ENCODE results near the gene EHF.

DNA sequence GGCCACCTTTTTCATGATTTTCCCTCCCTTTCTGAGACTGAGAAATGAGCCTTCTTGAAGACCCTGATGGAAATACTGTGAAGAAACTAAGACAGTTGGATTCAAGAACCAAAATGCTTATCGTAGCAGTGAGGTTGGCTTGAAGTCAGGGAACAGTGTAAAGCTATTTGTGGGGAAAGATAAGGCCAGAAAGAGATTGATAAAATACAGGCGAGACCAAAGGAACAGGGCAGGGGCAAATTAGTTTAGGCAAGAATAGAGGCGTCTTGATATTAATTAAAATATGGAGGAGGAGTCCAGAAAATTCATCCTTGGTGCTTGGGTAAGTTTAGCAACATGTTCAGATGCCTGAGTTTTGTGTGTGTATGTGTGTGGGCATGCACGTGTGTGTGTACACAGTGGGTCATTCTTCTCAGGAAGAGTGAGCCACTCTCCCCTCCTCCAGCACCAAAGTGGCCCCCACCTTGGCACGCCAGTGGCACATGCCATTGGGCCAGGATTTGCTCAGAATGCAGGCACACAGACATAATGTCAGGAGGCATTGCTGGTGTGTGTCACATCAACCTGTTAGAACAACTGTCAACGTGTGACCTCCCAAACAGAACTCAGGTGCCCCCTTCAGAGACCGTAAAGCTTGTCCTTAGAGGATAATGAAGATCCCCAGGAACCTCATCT lies 3.9 kb upstream of the EHF start:
- TF ChIP-seq EZH2 (IDR thresholded peaks at IDR 0.05; ENCODE audit: low read depth) = no peak
- TF ChIP-seq, protein P1, sequence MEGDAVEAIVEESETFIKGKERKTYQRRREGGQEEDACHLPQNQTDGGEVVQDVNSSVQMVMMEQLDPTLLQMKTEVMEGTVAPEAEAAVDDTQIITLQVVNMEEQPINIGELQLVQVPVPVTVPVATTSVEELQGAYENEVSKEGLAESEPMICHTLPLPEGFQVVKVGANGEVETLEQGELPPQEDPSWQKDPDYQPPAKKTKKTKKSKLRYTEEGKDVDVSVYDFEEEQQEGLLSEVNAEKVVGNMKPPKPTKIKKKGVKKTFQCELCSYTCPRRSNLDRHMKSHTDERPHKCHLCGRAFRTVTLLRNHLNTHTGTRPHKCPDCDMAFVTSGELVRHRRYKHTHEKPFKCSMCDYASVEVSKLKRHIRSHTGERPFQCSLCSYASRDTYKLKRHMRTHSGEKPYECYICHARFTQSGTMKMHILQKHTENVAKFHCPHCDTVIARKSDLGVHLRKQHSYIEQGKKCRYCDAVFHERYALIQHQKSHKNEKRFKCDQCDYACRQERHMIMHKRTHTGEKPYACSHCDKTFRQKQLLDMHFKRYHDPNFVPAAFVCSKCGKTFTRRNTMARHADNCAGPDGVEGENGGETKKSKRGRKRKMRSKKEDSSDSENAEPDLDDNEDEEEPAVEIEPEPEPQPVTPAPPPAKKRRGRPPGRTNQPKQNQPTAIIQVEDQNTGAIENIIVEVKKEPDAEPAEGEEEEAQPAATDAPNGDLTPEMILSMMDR (conservative IDR thresholded peaks at IDR 0.05) = no peak

Data from PC-9 (cell line).